Stomach (tissue), 4 donors: ENCODE measurements around the gene ZNF860.

Experiments used
- CTCF ChIP-seq, 7 experiments: fragments of 450-650 bp in 4 of 7; fragments of 200-600 bp in 3 of 7; sonication (generic) in 3 of 7; IDR thresholded peaks; one replicate each; pipeline ENCODE4 v1.5.1; 2016 to 2019; ENCODE audit warnings: antibody characterized with exemption in 7 of 7, control low read depth in 2 of 7, mild to moderate bottlenecking in 1 of 7
- POLR2A ChIP-seq, 4 donors: fragments of 450-650 bp; IDR thresholded peaks; one replicate each; pipeline ENCODE4 v1.6.1; 2016; ENCODE audit warnings: antibody characterized with exemption in 4 of 4, control low read depth in 2 of 4, mild to moderate bottlenecking in 1 of 4, moderate library complexity in 1 of 4

GRCh38 chr3:31996195-31996594 is 14.6 kb downstream of the ZNF860 start:
- TF ChIP-seq POLR2A (IDR thresholded peaks at IDR 0.05) (no peak), CTCF (IDR thresholded peaks at IDR 0.05) (no peak)
